NCI-H748 treated with DMSO at 0.1 percent for 48 hours (cell line): Measurements from ENCODE around the gene GSTO1.
"Not testable (repeated sequence)": the region's sequence is repeated elsewhere in the genome, so short reads cannot be mapped to it uniquely, and the experiment has no call there.

Experiments
- DNase-seq: peaks from one replicate; lab custom pipeline; 2025; lab: John Stamatoyannopoulos, UW

Gene GSTO1

GRCh38 chr10:104254493-104255310, at the start of gene GSTO1:
TSS of gene GSTO1 (plus strand) at chr10:104254892. CDS start at chr10:104254929, 37 bp downstream.
- no peak for DNase-seq

GRCh38 chr10:104208730-104209129, 46.0 kb upstream of the GSTO1 start:
- DNase-seq, result no peak

- peak; percentile 14 for DNase-seq
These were observed 45.0 kb upstream of the GSTO1 start for GRCh38 chr10:104209575-104210198.

DNA sequence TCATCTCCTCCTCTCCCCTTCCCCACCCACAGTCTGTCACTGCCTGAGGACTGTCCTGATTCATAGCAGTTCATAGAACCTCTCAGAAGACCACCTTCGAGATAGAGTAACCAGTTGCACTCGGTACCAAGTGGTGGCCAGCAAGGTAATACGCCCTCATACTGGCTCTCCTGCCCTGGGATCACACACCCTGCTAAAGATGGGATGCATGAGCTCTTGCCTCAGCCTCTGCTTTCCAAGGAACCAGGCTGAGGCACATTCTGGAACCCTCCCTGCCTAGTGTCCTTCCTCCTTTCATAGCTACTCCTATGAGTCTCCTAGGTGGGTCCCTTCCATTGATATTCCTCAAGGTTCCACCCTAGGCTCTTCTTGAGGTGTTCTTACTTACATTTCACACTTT, 38.1 kb upstream of the GSTO1 start:
- no peak for DNase-seq

DNA sequence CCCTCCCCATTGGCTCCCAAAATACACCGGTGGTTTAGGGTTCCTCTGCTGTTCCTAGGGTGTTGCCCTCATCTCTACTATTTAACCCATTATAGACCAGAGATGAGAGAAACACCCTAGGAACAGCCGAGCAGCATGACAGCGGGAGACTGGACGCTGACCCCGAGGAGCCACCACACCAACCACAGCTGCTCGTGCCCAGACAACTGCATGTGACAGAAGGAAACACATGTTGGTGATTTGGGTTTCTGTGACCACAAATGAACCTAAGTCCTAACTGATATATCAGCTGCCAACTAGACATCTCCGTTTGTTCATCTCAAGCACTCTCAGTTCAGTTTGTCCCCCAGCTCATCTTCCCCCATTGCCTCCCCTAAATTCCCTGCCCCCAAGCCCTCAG, 35.9 kb upstream of the GSTO1 start:
- DNase-seq, result no peak

DNA sequence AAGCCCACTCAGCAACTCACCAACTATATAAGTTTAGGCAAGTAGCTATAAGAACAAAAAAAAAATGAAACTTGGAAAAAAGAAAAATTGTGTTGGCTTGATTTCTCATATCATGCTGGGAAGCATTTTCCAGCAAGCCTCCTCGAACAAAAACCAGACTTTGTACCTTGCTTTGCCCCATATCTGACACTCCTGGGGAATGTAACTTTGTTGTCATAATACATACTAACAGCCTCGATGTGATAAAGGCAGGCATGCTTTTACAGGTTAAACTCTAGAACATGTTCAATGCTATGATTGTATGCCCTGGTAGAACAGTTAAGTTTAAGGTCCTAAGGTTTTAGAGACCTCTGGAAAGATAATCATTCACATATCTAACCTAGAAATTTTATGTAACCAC, 34.2 kb upstream of the GSTO1 start:
- no peak for DNase-seq

- no peak for DNase-seq
These were observed 31.4 kb upstream of the GSTO1 start for GRCh38 chr10:104223304-104223703.

DNA sequence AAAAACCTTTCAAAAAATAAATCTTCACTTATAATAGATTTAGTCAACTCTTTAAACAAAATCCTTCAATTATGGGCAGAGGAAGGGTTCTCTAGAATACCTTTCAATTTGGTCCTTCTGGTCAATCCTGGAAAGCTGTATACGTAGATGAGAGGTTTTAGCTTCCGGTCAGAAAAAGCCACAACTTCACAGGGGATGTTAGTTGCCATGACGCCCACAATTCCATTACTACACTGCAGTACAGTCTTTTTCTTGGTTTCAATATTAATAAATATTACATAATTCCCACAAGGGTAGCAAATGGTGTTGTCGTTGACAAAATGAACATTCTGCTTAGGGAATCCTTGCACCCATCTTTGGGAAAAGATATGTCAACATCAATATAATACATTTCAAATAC, 24.2 kb upstream of the GSTO1 start:
- DNase-seq, result no peak

GRCh38 chr10:104231784-104232612, 22.7 kb upstream of the GSTO1 start, which contains the start of gene CFAP43:
TSS of gene CFAP43 (minus strand) at chr10:104232364. CDS start at chr10:104232246, 118 bp downstream.
- peak; percentile 76 for DNase-seq

- DNase-seq, result no peak
These were observed 22.0 kb upstream of the GSTO1 start for GRCh38 chr10:104232613-104233102.

GRCh38 chr10:104233817-104234216, 20.9 kb upstream of the GSTO1 start:
- no peak for DNase-seq

DNA sequence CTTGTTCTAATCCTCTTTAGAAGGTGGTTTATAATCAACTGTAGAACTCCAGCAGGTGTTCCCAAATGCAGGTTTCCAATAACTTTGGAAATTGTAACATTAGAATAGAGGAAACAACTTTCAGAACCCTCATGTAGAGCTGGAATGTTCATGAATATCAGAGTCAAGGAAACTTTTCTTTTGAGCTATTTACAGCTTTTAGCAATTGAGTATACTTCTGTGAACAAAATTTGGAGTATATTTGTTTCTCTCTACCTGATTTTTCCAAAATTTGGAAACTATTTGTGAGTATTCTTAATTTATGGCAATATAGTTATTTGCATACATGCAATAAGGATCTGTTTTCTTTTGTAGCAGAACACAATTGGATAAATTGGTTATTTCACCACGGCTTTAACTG, 19.8 kb upstream of the GSTO1 start:
- no peak for DNase-seq

GRCh38 chr10:104235801-104236200, 18.9 kb upstream of the GSTO1 start:
- DNase-seq, result no peak

GRCh38 chr10:104240078-104240477, 14.6 kb upstream of the GSTO1 start:
- DNase-seq, result no peak

GRCh38 chr10:104242545-104242944, 12.1 kb upstream of the GSTO1 start:
- DNase-seq, result no peak

GRCh38 chr10:104243009-104243408, 11.7 kb upstream of the GSTO1 start:
- not testable (repeated sequence) for DNase-seq

GRCh38 chr10:104243512-104243911, 11.2 kb upstream of the GSTO1 start:
- no peak for DNase-seq

DNA sequence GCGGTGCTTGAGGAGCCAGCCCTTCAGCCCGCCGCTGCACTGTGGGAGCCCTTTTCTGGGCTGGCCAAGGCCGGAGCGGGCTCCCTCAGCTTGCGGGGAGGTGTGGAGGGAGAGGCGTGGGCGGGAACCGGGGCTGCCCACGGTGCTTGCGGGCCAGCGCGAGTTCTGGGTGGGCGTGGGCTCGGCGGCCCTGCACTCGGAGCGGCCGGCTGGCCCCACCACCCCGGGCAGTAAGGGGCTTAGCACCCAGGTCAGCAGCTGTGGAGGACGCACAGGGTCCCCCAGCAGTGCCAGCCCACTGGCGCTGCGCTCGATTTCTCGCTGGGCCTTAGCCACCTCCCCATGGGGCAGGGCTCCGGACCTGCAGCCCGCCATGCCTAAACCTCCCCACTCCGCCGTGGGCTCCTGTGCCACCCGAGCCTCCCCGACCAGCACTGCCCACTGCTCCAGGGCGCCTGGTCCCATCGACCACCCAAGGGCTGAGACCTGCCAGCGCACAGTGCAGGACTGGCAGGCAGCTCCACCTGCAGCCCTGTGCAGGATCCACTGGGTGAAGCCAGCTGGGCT, 9.5 kb upstream of the GSTO1 start:
- DNase-seq, result no peak

- DNase-seq, result no peak
These were observed 7.7 kb upstream of the GSTO1 start for GRCh38 chr10:104246976-104247375.

- no peak for DNase-seq
These were observed 7.1 kb upstream of the GSTO1 start for GRCh38 chr10:104247513-104248146.

DNA sequence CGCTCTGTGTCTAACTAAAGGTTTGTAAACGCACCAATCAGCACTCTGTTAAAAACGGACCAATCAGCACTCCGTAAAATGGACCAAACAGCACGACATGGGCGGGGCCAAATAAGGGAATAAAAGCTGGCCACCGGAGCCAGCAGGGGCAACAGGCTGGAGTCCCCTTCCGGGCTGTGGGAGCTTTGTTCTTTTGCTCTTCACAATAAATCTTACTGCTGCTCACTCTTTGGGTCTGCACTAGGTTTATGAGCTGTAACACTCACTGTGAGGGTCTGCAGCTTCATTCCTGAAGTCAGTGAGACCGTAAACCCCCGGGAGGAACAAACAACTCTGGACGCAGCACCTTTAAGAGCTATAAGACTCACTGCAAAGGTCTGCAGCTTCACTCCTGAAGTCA, 5.8 kb upstream of the GSTO1 start:
- DNase-seq, result not testable (repeated sequence)

GRCh38 chr10:104250371-104250770, 4.3 kb upstream of the GSTO1 start:
- peak; percentile 31 for DNase-seq
